A673 (cell line): ENCODE measurements around the gene BOK. TPM values are rescaled to one million over a fixed set of nuclear protein-coding genes. Genes with fewer than 3 reads are reported as not detected.
A peak's percentile ranks its signal among the peaks of the same experiment; 100 is the strongest.

ENCODE experiments used
- BruUV-seq: library from RNA; stranded (reverse); fragments of 400-500 nt; replicated peaks from 2 replicates; lab custom pipeline; 2021; lab: Mats Ljungman, UMichigan
- CTCF ChIA-PET: fragments of 300-600 bp; sonication (Branson Sonifier 250); formaldehyde crosslinking; loops from one replicate; lab custom pipeline; 2022; ENCODE audit warnings: antibody characterized with exemption; lab: Charles Lee
- POLR2A ChIA-PET: fragments of 300-600 bp; sonication (Branson Sonifier 250); formaldehyde crosslinking; loops from one replicate; lab custom pipeline; 2022; ENCODE audit warnings: antibody characterized with exemption; ENCODE audit not compliant: low non-redundant PET; lab: Charles Lee
- DNase-seq: peaks from one replicate; pipeline ENCODE4 v3.0.0-alpha.2; 2015; ENCODE audit warnings: low spot score
- H3K27ac ChIP-seq: fragments of 200-600 bp; sonication (generic); 2 replicates; pipeline ENCODE4 v1.5.1; 2016; ENCODE audit warnings: mixed run types, low read depth, mild to moderate bottlenecking, mixed read lengths, antibody characterized with exemption, low read length; ENCODE audit not compliant: poor library complexity, severe bottlenecking
- H3K27me3 ChIP-seq: fragments of 200-600 bp; sonication (generic); replicated peaks from 2 replicates; pipeline ENCODE4 v1.6.1; 2017; ENCODE audit warnings: mixed run types, low read depth, mild to moderate bottlenecking, mixed read lengths, antibody characterized with exemption, low read length; ENCODE audit not compliant: insufficient read depth, poor library complexity
- H3K36me3 ChIP-seq: fragments of 200-600 bp; sonication (generic); 2 replicates; pipeline ENCODE4 v1.6.1; 2016; ENCODE audit warnings: mixed run types, mild to moderate bottlenecking, mixed read lengths, antibody characterized with exemption, low read length; ENCODE audit not compliant: insufficient read depth, poor library complexity, severe bottlenecking
- H3K4me1 ChIP-seq: fragments of 200-600 bp; sonication (generic); 2 replicates; pipeline ENCODE4 v1.6.1; 2017; ENCODE audit warnings: mixed run types, mild to moderate bottlenecking, mixed read lengths, antibody characterized with exemption, low read length; ENCODE audit not compliant: insufficient read depth, poor library complexity, severe bottlenecking
- H3K4me3 ChIP-seq: fragments of 200-600 bp; sonication (generic); 2 replicates; pipeline ENCODE4 v1.5.1; 2016; ENCODE audit warnings: low read depth, mixed run types, mild to moderate bottlenecking, mixed read lengths, low read length; ENCODE audit not compliant: poor library complexity, severe bottlenecking
- H3K9me3 ChIP-seq: fragments of 200-600 bp; sonication (generic); 2 replicates; pipeline ENCODE4 v1.6.1; 2016; ENCODE audit warnings: mixed run types, low read depth, mild to moderate bottlenecking, mixed read lengths, antibody characterized with exemption, low read length; ENCODE audit not compliant: poor library complexity, severe bottlenecking
- CTCF ChIP-seq: fragments of 300-800, 200-600 bp; sonication (generic); conservative IDR thresholded peaks from 2 replicates; pipeline ENCODE4 v1.5.1; 2017; ENCODE audit warnings: low read depth, mild to moderate bottlenecking, antibody characterized with exemption, low read length, moderate library complexity, mixed read lengths
- EZH2 ChIP-seq: fragments of 200-600 bp; sonication (generic); IDR thresholded peaks from 2 replicates; pipeline ENCODE4 v1.6.1; 2017; ENCODE audit warnings: borderline replicate concordance, low read depth, mild to moderate bottlenecking, mixed read lengths, antibody characterized with exemption, low read length; ENCODE audit not compliant: poor library complexity, severe bottlenecking
- intact Hi-C: fragments of 100-400 bp; cut with micrococcal nuclease; formaldehyde crosslinking; loops from one replicate; pipeline ENCODE4 v1.10.0; 2022; ENCODE audit not compliant: unreplicated experiment
- total RNA-seq: library from RNA; stranded (reverse); gene quantifications from 2 replicates; pipeline ENCODE4 v1.2.3, GENCODE V29; 2021

BOK gene
- total RNA-seq, 1 experiment from 2014 or later = 2.7 TPM

DNA sequence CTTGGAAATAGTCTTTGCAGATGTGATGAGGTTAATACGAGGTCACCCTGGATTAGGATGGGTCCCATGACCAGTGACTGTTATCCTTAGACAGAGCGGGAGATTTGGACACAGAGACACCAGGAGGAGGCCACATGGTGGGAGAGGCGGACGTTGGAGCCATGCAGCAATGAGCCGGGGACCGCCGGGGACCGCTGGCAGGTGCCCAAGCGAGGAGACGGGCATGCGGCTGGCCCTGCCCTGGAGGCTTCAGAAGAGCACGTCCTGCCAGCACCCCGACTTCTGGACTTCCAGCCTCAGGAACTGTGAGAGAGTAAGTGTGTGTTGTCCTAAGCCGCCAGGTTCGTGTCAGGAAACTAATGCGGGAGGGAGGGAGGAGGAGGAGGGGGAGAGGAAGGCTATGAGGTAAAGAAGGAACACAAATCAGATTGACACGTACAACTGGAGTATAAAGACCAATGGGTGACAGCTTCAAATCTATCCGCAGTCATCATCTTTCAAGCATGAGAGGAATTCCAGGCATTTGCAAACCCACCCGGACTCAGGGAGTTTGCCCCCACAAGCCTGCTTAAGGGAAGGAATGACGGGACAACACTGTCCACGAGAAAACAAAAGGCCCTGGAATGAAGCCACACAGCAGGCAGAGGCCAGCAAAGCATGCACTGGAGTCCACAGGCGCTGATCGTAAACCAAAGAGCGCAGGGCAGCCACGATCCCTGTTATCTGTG, 11.6 kb upstream of the BOK start:
- no peaks in the 10 kb centered on the region for H3K27me3 ChIP-seq
- no TSS peak for BruUV-seq
- no peaks in the 10 kb centered on the region for H3K9me3 ChIP-seq
- peaks cover 19% of the 10 kb centered on the region for H3K4me1 ChIP-seq
- POLR2A ChIA-PET = no interaction called here
- CTCF ChIA-PET = no interaction called here
- H3K27ac ChIP-seq = no peak overlapping the region
- H3K36me3 ChIP-seq = no peaks in the 10 kb centered on the region
- intact Hi-C loops = no loop called here
- no peak overlapping the region for H3K4me3 ChIP-seq
- peak; percentile 66 for DNase-seq
- TF ChIP-seq CTCF (no peak), EZH2 (no peak)

DNA sequence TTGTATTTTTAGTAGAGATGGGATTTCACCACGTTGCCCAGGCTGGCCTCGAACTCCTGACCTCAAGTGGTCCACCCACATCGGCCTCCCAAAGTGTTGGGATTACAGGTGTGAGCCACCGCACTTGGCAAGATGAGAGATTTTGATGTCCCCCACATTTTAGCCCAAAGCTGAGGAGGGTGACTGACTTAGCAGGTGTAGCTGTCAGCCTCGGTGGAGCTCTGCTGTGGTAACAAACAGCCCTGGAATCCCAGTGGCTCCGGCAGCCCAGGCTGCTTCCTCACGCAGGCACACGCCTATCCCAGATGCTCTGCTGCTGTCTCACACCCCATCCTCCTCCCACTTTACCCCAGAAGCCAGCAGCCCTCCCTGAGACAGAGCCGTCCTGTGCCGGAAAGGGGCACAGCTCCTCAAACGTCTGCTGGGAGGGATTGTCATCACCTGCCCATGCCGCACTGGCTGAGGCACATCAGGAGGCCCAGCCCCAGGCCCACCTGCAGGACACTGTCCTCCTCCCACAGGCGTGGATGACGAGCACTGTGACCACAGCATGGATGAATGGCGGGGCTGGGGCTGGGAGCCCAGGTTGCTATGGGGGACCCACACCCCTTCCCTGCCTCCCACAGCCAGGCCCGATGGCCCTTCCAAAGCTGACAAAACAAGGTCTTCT, 10.6 kb upstream of the BOK start:
- Histone ChIP-seq H3K4me1 (peaks cover 19% of the 10 kb centered on the region), H3K27me3 (no peaks in the 10 kb centered on the region), H3K36me3 (no peaks in the 10 kb centered on the region), H3K27ac (no peak overlapping the region), H3K4me3 (no peak overlapping the region), H3K9me3 (no peaks in the 10 kb centered on the region)
- DNase-seq = no peak
- BruUV-seq = no TSS peak
- ChIA-PET CTCF (no interaction called here), POLR2A (no interaction called here)
- intact Hi-C loops = no loop called here
- TF ChIP-seq EZH2 (no peak), CTCF (no peak)

DNA sequence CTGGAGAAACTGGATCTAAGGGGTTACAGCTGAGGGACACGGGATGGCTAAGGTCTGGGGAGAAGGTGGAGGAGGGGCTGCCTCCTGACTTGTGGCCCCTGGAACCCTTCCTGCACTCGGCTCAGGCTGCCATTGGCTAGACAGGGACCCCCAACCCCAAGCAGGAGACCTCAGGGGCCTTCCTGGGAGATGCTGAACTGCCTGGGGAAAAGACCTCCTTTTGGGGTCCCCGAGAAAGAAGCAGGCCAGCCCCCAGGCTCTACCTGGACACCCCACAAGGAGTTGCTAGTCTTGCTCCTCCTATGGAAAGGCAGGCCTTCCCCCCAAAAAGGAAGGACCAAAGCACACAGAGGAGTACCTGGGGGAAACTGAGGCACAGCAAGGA, 10.1 kb upstream of the BOK start:
- Histone ChIP-seq H3K4me1 (peaks cover 19% of the 10 kb centered on the region), H3K27ac (no peak overlapping the region), H3K9me3 (no peaks in the 10 kb centered on the region), H3K27me3 (no peaks in the 10 kb centered on the region), H3K36me3 (no peaks in the 10 kb centered on the region), H3K4me3 (no peak overlapping the region)
- CTCF ChIA-PET = no interaction called here
- intact Hi-C loops = no loop called here
- no peak for DNase-seq
- no TSS peak for BruUV-seq
- POLR2A ChIA-PET = no interaction called here
- TF ChIP-seq CTCF (no peak), EZH2 (no peak)
